GM18909 (cell line): Measurements from ENCODE around the gene NRXN3.

Source experiments
- ATAC-seq: cut with Tn5 transposase; IDR thresholded peaks from one replicate; pipeline ENCODE4 v1.9.1; 2021; ENCODE audit warnings: mild to moderate bottlenecking; ENCODE audit not compliant: unreplicated experiment, poor library complexity

NRXN3 gene

DNA sequence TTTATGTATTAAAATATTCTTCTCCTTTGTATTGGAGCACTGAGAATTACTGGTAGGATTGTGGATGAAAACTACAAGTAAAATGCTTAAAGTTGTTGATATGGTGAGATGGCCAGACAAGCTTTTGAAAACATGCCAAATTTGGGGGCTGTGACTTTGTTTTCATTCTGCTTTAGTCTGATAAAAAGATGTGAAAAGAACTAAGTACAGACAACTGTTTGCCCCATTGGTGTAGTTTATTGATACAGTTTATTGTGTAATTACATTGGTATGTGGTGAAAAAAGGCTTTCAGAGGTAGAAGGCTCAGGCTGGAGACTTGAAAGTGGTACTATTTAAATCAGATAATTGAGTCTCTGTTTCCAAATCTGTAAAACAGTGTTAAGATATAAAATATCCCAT lies 1294.3 kb downstream of the NRXN3 start:
- ATAC-seq = no peak

DNA sequence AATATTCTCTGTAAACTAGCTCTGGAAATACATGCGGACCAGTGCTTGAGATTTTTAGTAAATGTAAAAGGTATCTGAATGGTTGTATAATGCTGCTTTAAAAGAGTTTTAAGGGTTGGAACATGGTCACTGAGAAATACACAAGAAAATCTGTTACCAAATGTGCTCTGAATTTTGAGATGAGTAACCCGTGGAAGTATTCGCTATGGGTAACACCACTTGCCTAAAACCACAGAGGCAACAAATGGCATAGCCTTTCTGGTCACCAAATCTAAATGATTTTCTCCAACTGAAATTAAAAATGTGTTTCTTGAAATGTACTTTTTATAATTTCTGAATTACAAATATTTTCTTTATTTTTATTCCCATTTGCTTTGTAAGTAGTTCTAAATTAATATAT lies 1295.5 kb downstream of the NRXN3 start:
- no peak for ATAC-seq

DNA sequence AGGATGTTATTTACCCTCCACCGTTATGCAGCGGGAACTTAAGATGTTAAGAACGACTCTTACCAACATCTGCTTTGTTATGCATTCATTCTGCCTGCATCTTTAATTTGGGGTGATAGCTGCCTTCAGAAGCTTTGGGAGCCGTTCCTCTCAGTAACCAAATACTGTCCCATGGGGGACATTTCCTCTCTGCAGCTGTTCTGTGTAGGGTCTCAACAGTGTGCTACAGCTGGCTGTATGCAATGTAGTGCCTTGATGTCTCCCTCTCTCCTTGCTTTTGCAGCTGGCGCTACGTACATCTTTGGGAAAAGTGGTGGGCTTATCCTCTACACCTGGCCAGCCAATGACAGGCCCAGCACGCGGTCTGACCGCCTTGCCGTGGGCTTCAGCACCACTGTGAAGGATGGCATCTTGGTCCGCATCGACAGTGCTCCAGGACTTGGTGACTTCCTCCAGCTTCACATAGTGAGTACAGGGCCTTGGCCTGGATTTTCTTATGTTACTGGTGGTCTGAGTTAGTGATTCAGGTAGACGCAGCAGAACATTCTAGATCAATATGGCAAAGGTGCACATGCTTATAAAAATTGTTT lies 1296.9 kb downstream of the NRXN3 start:
- no peak for ATAC-seq

DNA sequence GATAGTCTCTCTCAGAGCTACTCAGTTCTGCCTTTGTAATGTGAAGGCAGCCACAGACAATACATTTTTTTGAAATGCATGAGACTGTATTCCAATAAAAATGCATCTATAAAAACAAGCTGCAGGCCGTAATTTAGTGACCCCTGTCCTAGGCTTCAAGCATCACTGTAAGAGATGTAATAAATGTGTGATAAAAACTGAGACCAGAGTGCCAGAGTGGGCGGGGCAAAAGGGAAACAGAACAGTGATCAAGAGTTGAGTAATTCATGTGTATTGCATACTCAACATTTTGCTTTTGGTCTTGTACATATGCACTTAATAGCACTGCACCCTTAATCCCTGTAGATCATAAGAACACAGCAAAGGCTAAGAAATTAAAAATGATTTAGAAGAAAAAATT lies 1297.7 kb downstream of the NRXN3 start:
- no peak for ATAC-seq

DNA sequence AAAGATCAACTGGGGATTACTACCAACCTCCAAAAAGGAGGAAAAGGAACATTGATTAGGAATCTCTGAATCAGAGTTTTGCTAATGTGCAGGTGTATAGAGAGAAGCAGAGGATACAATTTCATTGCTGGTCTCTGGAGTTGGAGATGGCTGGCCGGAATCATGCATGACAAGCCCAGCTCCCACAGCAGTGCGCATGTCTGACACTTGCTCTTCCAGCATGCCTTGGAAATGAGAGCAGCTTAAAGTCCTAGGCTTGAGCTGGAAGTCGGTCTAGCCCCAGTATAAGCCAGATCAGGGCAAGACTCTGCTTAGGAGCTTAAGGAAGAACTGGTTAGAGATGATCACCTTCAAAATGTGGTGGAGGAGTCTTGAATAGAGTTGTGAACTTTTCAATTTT lies 1298.3 kb downstream of the NRXN3 start:
- no peak for ATAC-seq

DNA sequence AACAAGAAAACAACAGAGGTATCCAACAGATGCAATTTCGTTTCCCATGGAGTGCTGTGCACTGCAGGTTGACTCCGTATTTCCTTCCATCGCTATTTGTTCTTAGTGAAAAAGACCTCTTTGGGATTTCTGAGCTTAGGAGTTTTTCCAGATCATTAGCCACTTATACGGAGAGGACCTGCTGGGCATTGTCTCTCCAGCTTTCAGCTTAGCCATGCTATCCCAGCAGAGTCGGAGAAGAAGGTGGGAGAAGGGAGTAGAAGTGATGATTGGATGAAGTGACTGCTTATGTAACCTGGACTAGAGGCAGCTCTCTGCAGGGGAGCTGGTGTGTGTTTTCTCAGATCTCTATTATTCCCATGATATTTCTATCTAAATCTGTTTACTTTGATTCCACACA lies 1303.5 kb downstream of the NRXN3 start:
- no peak for ATAC-seq

DNA sequence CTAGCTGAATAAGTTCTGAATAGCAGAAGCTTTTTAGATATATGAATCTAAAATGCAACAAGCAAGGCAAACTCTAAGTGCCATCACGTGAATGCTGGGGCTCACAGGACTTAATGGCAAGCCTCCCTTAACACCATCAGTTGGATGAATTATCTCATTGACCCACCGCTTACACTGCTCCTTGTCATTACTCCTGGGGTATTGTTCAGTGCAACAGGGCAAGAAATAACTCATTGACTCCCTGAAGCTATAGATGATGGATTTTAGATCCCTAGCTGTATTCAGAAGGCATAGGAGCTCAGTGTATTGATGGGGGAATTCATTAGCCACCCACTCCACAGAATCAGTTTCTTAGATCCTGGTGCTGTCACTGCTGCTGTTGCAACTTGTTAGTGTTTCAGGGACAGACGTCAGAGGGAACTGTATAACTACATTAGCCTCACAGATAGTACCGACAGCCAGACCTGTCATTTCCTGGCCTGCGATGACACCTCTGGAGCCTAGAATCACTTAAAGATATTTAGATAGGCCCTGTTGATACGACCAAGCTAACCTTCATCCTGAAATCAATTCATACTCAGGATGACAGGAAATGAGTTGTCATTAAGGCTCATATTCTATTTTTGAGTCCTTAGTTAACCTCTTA lies 1305.8 kb downstream of the NRXN3 start:
- no peak for ATAC-seq

DNA sequence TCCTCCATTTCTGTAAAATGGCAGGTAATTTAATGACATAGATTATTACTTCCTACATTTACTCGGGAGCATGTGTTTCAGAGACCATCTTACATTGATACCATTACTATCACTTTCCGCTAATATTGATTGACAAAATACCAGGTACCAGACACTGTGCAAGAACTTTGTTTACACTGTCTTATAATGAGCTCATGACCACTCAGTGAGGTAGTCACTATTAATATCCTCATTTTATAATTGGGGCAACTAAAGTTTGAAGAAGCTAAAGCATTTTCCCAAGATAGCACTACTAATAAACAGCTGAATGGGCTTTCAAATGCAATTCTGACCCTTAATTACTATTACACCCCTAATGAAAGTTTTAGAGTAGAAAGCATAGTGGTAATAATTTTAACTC lies 1306.4 kb downstream of the NRXN3 start:
- ATAC-seq = no peak

DNA sequence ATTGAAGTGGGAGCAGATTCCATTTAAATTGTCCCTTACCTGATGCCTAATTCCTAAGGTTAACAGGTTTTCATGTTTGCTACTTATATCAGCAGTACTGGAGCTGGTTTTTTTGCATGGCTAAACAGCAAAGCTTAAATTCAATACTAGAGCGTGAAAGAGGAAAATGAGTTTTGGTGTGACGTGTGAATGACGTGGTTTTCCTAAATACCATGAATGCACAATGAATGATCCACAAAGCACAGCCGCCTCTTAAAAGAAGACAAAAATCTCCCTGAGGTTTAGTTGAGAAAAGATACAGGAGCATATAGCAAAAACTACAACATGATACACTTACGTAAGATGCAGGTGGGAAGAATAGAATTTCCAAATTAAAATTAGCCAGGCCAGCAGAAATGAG lies 1310.0 kb downstream of the NRXN3 start:
- no peak for ATAC-seq

DNA sequence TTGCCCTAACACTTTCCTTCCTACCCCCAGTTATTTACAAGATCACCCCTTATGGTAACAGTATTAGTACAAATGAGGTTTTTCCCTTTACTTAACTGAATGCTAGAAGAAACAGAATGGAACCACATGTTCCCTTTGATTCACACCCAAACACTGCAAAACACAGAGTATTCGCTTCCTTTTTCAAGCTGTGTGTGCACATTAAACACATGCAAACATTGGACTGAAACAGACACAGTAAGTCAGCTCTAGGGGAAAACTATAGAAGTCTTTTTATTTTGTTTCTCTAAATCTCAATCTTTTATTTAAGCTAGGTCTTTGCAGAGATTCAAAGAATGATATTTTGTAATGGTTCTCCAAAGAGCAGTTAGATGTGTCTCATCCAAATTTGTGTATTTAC lies 1312.7 kb downstream of the NRXN3 start:
- ATAC-seq = no peak

DNA sequence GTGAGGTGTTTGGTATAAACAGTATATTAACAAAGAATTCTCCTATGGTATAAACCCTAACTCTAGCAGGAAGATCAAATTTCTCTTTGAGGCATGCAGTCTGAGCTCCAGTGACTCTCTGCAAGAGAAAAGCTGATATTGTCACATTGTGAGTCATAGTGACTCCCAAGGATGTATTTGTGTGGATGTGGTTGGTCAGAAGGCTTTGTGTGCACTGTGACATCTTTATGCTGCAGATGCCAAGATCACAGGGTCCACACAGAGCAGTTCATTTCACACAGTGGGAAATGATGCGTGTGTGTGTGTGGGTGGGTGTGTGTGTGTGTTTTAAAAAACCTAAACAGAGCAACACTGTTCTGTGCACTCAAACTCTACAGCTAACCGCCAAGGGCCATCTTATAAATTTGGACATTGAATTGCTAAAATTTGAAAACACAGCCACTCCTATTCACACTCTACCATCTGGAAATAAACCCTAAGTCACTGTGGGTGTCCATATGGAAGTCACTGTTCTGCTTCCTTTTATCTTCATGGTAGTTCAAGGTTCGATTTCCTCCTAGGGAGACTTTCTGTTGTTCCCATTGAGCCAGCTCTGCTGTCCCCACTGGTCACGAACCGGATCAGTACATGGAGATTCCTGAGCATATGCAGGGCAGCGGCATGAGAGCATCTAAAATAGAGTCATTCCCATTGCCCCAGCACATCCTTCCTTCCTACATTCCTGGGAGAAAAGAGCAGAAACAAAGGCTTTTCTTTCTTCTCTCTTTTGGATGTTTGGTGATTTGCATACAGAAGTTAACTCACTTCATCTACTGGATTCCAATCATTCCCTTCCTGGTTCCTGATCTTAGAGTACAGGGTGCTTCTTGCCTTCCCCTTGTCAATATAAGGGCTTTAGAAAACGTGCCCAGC lies 1313.6 kb downstream of the NRXN3 start:
- no peak for ATAC-seq

DNA sequence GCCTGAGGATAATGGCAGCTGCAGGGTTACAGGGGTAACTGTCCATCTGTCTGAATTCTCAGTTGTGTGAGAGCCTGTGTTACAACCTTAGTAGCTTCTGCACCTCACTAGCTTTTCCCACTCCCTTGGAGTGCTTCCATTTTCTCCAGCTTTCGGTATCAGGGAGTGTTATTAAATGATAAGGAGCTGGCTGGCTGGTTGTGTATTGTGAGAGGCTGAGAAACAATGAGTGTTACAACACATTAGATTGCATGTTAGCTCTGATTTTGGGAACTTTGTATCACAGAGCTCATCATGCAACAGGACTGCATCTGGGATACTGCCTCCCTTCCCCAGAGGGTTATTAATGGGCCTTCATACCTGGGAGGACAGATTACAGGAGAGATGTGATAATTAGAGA lies 1317.5 kb downstream of the NRXN3 start:
- ATAC-seq = no peak

DNA sequence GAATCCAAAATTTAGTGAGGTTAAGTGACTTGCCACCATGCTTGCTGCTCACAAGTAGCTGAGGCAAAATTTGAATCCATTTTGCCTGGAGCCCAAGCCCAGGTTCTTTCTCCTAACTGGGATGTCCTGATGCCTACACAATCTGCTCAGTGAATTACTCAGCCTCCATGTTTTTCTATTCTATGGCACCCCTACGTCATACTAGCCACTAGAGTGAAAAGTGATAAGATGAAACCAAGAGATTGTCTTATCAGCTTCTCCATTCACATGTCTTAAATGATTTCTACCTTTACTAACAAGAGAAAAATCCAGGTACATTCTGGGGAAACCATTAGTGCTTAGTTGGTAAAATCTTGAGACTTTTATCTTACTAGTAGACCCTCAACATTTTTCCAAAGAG lies 1321.0 kb downstream of the NRXN3 start:
- ATAC-seq = no peak

DNA sequence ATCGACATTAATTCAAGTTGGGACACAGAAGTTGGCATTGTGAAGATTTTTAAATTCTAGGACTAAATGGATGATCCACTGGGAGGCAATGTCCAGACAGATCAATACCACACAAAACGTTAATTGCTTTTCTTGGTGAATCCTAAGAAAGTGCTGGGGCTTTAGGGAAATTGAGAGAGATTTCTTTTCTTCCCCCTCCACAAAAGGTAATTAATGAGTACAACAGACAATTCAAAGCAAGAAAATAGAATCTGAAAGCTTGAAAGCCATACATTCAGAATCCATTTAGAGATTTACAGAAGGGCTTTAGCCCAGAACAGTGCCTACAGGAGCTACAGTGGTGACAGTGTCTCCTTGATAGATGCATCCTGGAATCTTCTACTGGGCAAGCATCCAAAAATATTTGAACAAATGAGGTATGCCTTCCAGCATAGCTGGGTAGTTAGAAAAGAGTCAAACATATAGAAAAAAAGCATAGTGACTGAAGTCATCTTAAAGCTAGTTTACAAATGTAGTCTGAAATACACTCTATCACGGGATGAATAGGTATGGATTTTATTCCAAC lies 1323.0 kb downstream of the NRXN3 start:
- no peak for ATAC-seq

DNA sequence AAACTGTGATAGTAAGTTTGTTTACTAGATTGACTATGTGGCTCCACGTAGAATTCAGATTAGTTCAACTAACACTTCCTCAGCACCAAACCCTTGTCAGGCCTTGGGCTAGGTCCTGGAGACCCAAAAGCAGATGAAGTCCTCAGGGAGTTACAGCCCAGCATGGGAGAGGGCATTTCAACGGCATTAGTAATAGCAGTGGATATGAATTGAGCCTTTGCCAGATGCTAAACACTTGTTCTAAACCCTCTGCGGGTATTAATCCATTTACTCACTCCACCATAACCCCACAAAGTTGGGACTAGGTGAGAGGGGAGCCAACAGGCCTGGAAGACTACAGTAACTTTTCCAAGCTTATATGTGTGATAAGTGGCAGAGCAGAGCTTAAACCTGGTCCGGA lies 1326.5 kb downstream of the NRXN3 start:
- no peak for ATAC-seq

DNA sequence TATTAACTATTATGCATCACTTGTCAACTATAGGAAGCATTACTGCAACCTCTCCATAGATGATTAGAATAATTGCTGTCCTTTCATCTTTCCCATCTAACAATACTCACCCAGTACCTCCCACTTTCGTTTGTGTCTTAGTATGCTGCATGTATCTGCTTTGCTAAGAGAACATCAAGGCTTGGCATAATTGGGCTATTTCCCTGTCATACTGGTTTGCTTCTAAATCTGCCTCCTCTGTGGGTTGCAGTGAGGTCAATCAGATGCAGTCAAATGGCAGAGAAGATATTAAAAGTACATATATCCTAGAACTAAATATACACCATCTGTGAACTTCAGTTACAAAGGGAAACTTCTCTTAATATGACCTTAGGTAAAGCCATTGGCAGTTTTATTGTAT lies 1330.3 kb downstream of the NRXN3 start:
- no peak for ATAC-seq

DNA sequence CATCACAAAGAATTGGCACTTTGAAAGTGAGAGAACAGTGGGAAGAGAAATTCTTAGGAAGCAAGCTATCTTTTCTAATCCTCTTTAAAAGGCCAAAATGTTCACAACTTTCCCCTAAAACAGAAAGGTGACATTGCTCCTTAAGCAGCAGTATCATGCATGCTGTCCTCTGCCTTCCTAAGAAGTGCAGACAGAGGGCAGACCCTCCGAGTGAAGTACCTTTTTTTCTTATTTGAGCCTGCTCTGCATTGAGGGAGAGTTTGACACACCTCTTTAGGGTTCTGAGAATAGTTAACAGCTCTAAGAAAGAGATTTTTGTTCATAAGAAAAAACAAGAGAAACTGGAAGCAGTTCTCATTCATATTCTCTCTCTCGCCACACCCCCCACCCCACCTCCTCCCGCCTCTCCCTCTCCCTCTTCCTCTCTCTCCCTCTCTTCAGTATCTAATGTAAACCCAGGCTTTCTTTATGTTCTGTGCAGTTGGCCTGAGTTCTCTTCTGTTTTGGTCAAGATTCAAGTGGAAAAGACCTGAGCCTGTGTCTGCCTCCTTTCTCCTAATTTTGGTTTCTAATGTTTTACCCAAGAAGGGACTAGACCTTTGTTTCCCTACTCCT lies 1332.1 kb downstream of the NRXN3 start:
- no peak for ATAC-seq

DNA sequence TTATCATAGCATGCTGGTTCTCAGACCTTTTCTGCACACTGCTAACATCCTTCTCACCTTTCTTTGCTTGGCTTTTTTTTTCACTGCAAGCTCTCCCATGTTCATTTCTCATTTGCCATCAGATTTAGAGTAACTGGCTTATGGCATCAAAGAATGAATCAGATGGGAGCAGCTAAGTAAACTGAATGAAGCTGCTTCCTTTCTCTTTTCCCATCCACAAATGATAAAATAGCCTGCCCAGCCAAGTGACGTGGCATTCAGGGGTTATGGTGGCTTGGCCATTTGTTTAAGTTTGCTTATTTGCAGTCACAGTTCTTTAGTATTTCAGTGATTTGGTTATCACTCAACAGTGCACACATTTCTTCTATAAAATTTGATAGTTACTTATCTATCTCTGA lies 1332.6 kb downstream of the NRXN3 start:
- no peak for ATAC-seq

DNA sequence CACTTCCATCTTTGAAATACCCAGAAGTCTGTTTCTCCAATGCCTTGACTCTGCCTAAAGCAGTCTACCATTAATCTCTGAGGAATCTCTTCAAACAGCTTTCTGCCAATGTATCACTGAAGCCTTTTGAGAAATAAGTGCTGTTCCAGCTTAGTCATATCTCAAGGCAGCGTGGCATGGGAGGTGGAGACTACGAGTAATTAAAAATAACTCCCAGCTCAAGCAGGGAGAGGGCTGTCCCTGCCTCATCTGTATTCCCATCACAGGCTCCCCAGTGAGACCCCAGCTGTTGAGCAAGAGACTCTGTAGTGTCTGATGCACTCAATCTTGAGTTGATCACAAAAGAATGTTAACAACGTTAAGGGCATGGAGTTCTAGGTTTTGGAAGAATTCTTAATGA lies 1340.5 kb downstream of the NRXN3 start:
- no peak for ATAC-seq

DNA sequence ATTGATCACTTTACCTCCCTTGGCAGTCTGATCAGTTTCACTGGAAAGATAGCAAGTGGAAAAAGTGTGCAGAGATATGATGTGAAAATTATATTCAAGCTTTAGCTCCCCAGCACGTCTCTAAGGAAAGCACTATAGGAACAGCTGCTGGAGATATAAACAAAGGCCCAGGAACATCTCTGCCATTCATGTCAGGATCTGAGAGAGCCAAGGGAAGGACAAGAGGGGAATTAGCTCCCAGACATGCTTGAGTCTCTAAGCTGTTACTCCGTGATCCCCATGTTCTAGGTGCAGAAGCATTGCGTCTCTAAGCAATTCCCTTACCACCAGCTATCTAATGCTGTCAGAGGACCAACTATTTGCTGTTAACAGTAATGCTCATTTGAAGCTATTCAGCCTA lies 1341.0 kb downstream of the NRXN3 start:
- ATAC-seq = no peak

DNA sequence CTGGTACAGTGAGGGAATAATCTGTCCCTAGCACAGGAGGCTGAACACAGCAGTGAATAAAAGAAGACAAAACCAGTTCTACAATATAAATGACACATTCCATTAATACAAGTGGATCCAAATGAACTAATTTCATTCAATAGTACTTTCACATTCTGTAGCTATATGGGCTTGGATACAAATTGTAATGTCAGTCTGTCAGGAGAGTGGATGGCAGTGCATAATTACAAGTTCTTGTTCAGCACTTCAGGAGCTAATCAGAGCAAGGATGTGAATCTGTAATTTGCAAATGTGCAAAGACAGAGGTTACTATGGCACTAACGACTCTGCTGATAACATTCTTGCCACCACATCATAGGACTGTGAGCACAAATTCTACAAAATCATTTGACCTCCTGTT lies 1343.3 kb downstream of the NRXN3 start:
- no peak for ATAC-seq
